H1 (cell line): Measurements from ENCODE around the gene TAC4. TPM values are rescaled to one million over a fixed set of nuclear protein-coding genes. Genes with fewer than 3 reads are reported as not detected.

ENCODE experiments used
- EGR1 ChIP-seq: IDR thresholded peaks from 2 replicates; pipeline ENCODE4 v1.6.1; 2011; ENCODE audit warnings: low read depth, low read length, borderline replicate concordance
- GTF2F1 ChIP-seq: IDR thresholded peaks from 2 replicates; pipeline ENCODE4 v1.6.1; 2012; ENCODE audit warnings: low read depth, low read length, improper control_type of control experiment, borderline replicate concordance
- KDM4A ChIP-seq: IDR thresholded peaks from one replicate; pipeline ENCODE4 v1.7.1; 2012; ENCODE audit warnings: low read depth, mild to moderate bottlenecking, moderate library complexity, low read length, inconsistent platforms; ENCODE audit not compliant: severe bottlenecking
- ZNF274 ChIP-seq: IDR thresholded peaks from 2 replicates; pipeline ENCODE4 v1.7.0; 2012; ENCODE audit warnings: low read length, borderline replicate concordance; ENCODE audit errors: extremely low read depth
- polyA plus RNA-seq, 7 experiments: library from polyadenylated mRNA; depleted of rRNA in 3 of 7; stranded (reverse) in 5 of 7; unstranded in 2 of 7; fragments of >200 nt in 5 of 7; fragments of 200-250 nt in 2 of 7; gene quantifications; 1 replicate in 5 of 7; 2 replicates in 1 of 7; 4 replicates in 1 of 7; pipeline versions ENCODE4 v1.2.1 to v1.2.3, GENCODE V29; 2011 to 2013; ENCODE audit warnings: missing spikeins in 2 of 7, mixed read lengths in 2 of 7
- total RNA-seq: library from RNA; stranded (reverse); fragmentation: NEBNext Ultra II Directional; extraction: Animal tissue kit (Norgen Biotek cat#: 25700); gene quantifications from 2 replicates; pipeline ENCODE4 v1.2.1, GENCODE V29; 2021
- TF ChIP-seq, protein P1 (sequence below): fragments of 300-600 bp; sonication (generic); IDR thresholded peaks from 2 replicates; pipeline ENCODE4 v1.7.1; 2012; ENCODE audit warnings: low read length, moderate library complexity, mild to moderate bottlenecking, inconsistent platforms; ENCODE audit not compliant: insufficient replicate concordance
- TF ChIP-seq, protein P2 (sequence below): IDR thresholded peaks from 2 replicates; pipeline ENCODE4 v1.6.1; 2011; ENCODE audit warnings: low read depth, mild to moderate bottlenecking, low read length; ENCODE audit not compliant: insufficient read depth

Gene TAC4
- total and polyA plus RNA-seq, 2 of the 8 experiments (the other 6 are each of a cell fraction or from before 2014, with no cell fraction given) = 0.15 TPM; not detected in 1

DNA sequence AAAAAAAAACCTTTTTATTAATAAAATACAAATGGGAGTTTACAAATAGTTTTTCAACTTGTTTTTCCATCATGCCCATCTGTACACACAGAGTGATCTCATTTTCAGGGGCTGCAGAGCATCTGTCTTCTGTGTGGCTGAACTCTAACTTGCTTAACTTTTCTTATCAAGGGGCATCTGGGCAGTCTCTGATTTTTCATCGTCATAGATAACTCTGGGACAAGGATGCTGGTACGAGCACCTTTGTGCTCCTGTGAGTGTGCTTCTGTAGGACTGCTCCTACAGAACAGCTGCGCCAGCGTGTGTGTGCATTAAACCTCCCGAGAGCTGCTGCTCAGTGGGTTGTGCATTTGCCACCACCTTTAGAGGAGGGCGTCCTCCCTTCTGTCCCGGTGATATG lies 34.6 kb upstream of the TAC4 start (continued):
- TF ChIP-seq, protein P1, sequence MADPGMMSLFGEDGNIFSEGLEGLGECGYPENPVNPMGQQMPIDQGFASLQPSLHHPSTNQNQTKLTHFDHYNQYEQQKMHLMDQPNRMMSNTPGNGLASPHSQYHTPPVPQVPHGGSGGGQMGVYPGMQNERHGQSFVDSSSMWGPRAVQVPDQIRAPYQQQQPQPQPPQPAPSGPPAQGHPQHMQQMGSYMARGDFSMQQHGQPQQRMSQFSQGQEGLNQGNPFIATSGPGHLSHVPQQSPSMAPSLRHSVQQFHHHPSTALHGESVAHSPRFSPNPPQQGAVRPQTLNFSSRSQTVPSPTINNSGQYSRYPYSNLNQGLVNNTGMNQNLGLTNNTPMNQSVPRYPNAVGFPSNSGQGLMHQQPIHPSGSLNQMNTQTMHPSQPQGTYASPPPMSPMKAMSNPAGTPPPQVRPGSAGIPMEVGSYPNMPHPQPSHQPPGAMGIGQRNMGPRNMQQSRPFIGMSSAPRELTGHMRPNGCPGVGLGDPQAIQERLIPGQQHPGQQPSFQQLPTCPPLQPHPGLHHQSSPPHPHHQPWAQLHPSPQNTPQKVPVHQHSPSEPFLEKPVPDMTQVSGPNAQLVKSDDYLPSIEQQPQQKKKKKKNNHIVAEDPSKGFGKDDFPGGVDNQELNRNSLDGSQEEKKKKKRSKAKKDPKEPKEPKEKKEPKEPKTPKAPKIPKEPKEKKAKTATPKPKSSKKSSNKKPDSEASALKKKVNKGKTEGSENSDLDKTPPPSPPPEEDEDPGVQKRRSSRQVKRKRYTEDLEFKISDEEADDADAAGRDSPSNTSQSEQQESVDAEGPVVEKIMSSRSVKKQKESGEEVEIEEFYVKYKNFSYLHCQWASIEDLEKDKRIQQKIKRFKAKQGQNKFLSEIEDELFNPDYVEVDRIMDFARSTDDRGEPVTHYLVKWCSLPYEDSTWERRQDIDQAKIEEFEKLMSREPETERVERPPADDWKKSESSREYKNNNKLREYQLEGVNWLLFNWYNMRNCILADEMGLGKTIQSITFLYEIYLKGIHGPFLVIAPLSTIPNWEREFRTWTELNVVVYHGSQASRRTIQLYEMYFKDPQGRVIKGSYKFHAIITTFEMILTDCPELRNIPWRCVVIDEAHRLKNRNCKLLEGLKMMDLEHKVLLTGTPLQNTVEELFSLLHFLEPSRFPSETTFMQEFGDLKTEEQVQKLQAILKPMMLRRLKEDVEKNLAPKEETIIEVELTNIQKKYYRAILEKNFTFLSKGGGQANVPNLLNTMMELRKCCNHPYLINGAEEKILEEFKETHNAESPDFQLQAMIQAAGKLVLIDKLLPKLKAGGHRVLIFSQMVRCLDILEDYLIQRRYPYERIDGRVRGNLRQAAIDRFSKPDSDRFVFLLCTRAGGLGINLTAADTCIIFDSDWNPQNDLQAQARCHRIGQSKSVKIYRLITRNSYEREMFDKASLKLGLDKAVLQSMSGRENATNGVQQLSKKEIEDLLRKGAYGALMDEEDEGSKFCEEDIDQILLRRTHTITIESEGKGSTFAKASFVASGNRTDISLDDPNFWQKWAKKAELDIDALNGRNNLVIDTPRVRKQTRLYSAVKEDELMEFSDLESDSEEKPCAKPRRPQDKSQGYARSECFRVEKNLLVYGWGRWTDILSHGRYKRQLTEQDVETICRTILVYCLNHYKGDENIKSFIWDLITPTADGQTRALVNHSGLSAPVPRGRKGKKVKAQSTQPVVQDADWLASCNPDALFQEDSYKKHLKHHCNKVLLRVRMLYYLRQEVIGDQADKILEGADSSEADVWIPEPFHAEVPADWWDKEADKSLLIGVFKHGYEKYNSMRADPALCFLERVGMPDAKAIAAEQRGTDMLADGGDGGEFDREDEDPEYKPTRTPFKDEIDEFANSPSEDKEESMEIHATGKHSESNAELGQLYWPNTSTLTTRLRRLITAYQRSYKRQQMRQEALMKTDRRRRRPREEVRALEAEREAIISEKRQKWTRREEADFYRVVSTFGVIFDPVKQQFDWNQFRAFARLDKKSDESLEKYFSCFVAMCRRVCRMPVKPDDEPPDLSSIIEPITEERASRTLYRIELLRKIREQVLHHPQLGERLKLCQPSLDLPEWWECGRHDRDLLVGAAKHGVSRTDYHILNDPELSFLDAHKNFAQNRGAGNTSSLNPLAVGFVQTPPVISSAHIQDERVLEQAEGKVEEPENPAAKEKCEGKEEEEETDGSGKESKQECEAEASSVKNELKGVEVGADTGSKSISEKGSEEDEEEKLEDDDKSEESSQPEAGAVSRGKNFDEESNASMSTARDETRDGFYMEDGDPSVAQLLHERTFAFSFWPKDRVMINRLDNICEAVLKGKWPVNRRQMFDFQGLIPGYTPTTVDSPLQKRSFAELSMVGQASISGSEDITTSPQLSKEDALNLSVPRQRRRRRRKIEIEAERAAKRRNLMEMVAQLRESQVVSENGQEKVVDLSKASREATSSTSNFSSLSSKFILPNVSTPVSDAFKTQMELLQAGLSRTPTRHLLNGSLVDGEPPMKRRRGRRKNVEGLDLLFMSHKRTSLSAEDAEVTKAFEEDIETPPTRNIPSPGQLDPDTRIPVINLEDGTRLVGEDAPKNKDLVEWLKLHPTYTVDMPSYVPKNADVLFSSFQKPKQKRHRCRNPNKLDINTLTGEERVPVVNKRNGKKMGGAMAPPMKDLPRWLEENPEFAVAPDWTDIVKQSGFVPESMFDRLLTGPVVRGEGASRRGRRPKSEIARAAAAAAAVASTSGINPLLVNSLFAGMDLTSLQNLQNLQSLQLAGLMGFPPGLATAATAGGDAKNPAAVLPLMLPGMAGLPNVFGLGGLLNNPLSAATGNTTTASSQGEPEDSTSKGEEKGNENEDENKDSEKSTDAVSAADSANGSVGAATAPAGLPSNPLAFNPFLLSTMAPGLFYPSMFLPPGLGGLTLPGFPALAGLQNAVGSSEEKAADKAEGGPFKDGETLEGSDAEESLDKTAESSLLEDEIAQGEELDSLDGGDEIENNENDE = no peak
- TF ChIP-seq KDM4A (no peak), GTF2F1 (no peak), EGR1 (no peak), ZNF274 (no peak)
- TF ChIP-seq, protein P2, sequence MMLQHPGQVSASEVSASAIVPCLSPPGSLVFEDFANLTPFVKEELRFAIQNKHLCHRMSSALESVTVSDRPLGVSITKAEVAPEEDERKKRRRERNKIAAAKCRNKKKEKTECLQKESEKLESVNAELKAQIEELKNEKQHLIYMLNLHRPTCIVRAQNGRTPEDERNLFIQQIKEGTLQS = no peak
